ENCODE data around the gene CENPP.

CENPP gene

GRCh38 chr9:92528522-92528849 is 202.7 kb downstream of the CENPP start:
- Histone ChIP-seq H3K4me3 (ENCODE audit: low read length) (no peak overlapping the region), H3K27me3 (ENCODE audit: control insufficient read depth, insufficient read depth, low read length) (no peaks in the 10 kb centered on the region), H3K36me3 (ENCODE audit: control insufficient read depth, insufficient read depth, low read length) (no peaks in the 10 kb centered on the region), H3K27ac (ENCODE audit: low read depth, low read length) (no peak overlapping the region), H3K4me1 (ENCODE audit: control insufficient read depth, insufficient read depth, low read length) (no peaks in the 10 kb centered on the region), H3K9ac (ENCODE audit: low read length) (no peak overlapping the region)

GRCh38 chr9:92529124-92529523 is 203.4 kb downstream of the CENPP start:
- Histone ChIP-seq H3K9ac (ENCODE audit: low read length) (no peak overlapping the region), H3K4me3 (ENCODE audit: low read length) (no peak overlapping the region), H3K27me3 (ENCODE audit: control insufficient read depth, insufficient read depth, low read length) (no peaks in the 10 kb centered on the region), H3K27ac (ENCODE audit: low read depth, low read length) (no peak overlapping the region), H3K4me1 (ENCODE audit: control insufficient read depth, insufficient read depth, low read length) (no peaks in the 10 kb centered on the region), H3K36me3 (ENCODE audit: control insufficient read depth, insufficient read depth, low read length) (no peaks in the 10 kb centered on the region)

- Histone ChIP-seq H3K4me3 (ENCODE audit: low read length) (no peak overlapping the region), H3K36me3 (ENCODE audit: control insufficient read depth, insufficient read depth, low read length) (no peaks in the 10 kb centered on the region), H3K27me3 (ENCODE audit: control insufficient read depth, insufficient read depth, low read length) (no peaks in the 10 kb centered on the region), H3K9ac (ENCODE audit: low read length) (no peak overlapping the region), H3K4me1 (ENCODE audit: control insufficient read depth, insufficient read depth, low read length) (no peaks in the 10 kb centered on the region), H3K27ac (ENCODE audit: low read depth, low read length) (no peak overlapping the region)
These were observed 205.1 kb downstream of the CENPP start for GRCh38 chr9:92530893-92531292.

- H3K4me1 ChIP-seq (ENCODE audit: control insufficient read depth, insufficient read depth, low read length): no peaks in the 10 kb centered on the region
- H3K27me3 ChIP-seq (ENCODE audit: control insufficient read depth, insufficient read depth, low read length): no peaks in the 10 kb centered on the region
- no peaks in the 10 kb centered on the region for H3K36me3 ChIP-seq (ENCODE audit: control insufficient read depth, insufficient read depth, low read length)
- H3K9ac ChIP-seq (ENCODE audit: low read length): no peak overlapping the region
- H3K4me3 ChIP-seq (ENCODE audit: low read length): no peak overlapping the region
- H3K27ac ChIP-seq (ENCODE audit: low read depth, low read length): no peak overlapping the region
These were observed 208.5 kb downstream of the CENPP start for GRCh38 chr9:92534204-92534603.

- H3K27ac ChIP-seq (ENCODE audit: low read depth, low read length): no peak overlapping the region
- H3K4me3 ChIP-seq (ENCODE audit: low read length): no peak overlapping the region
- H3K4me1 ChIP-seq (ENCODE audit: control insufficient read depth, insufficient read depth, low read length): no peaks in the 10 kb centered on the region
- no peaks in the 10 kb centered on the region for H3K27me3 ChIP-seq (ENCODE audit: control insufficient read depth, insufficient read depth, low read length)
- H3K9ac ChIP-seq (ENCODE audit: low read length): no peak overlapping the region
- H3K36me3 ChIP-seq (ENCODE audit: control insufficient read depth, insufficient read depth, low read length): no peaks in the 10 kb centered on the region
These were observed 208.9 kb downstream of the CENPP start for GRCh38 chr9:92534674-92535073.

- no peak within 1 kb of the TSS for H3K9ac ChIP-seq (ENCODE audit: low read length)
- peak within 1 kb of the TSS; percentile 22 for H3K4me3 ChIP-seq (ENCODE audit: low read length)
- H3K27ac ChIP-seq (ENCODE audit: low read depth, low read length): peak within 1 kb of the TSS; percentile 27
- no peaks in the 10 kb centered on the region for H3K36me3 ChIP-seq (ENCODE audit: control insufficient read depth, insufficient read depth, low read length)
- H3K4me1 ChIP-seq (ENCODE audit: control insufficient read depth, insufficient read depth, low read length): no peaks in the 10 kb centered on the region
- H3K27me3 ChIP-seq (ENCODE audit: control insufficient read depth, insufficient read depth, low read length): no peaks in the 10 kb centered on the region
These were observed 210.4 kb downstream of the CENPP start, which contains the start of gene ECM2 for GRCh38 chr9:92535940-92536850. Gene ECM2 (minus strand): TSS chr9:92535990. CDS start chr9:92522866, 13,124 bp downstream.

GRCh38 chr9:92538541-92538940 is 212.8 kb downstream of the CENPP start:
- H3K36me3 ChIP-seq (ENCODE audit: control insufficient read depth, insufficient read depth, low read length): no peaks in the 10 kb centered on the region
- no peak overlapping the region for H3K9ac ChIP-seq (ENCODE audit: low read length)
- H3K27ac ChIP-seq (ENCODE audit: low read depth, low read length): no peak overlapping the region
- H3K27me3 ChIP-seq (ENCODE audit: control insufficient read depth, insufficient read depth, low read length): no peaks in the 10 kb centered on the region
- no peaks in the 10 kb centered on the region for H3K4me1 ChIP-seq (ENCODE audit: control insufficient read depth, insufficient read depth, low read length)
- no peak overlapping the region for H3K4me3 ChIP-seq (ENCODE audit: low read length)

GRCh38 chr9:92543972-92544371 is 218.2 kb downstream of the CENPP start:
- Histone ChIP-seq H3K36me3 (ENCODE audit: control insufficient read depth, insufficient read depth, low read length) (no peaks in the 10 kb centered on the region), H3K27ac (ENCODE audit: low read depth, low read length) (no peak overlapping the region), H3K4me3 (ENCODE audit: low read length) (no peak overlapping the region), H3K9ac (ENCODE audit: low read length) (no peak overlapping the region), H3K27me3 (ENCODE audit: control insufficient read depth, insufficient read depth, low read length) (no peaks in the 10 kb centered on the region), H3K4me1 (ENCODE audit: control insufficient read depth, insufficient read depth, low read length) (no peaks in the 10 kb centered on the region)

GRCh38 chr9:92545002-92545510 is 219.3 kb downstream of the CENPP start:
- Histone ChIP-seq H3K9ac (ENCODE audit: low read length) (no peak overlapping the region), H3K27ac (ENCODE audit: low read depth, low read length) (no peak overlapping the region), H3K36me3 (ENCODE audit: control insufficient read depth, insufficient read depth, low read length) (no peaks in the 10 kb centered on the region), H3K27me3 (ENCODE audit: control insufficient read depth, insufficient read depth, low read length) (no peaks in the 10 kb centered on the region), H3K4me1 (ENCODE audit: control insufficient read depth, insufficient read depth, low read length) (no peaks in the 10 kb centered on the region), H3K4me3 (ENCODE audit: low read length) (no peak overlapping the region)

- no peak overlapping the region for H3K4me3 ChIP-seq (ENCODE audit: low read length)
- no peak overlapping the region for H3K27ac ChIP-seq (ENCODE audit: low read depth, low read length)
- H3K4me1 ChIP-seq (ENCODE audit: control insufficient read depth, insufficient read depth, low read length): no peaks in the 10 kb centered on the region
- no peak overlapping the region for H3K9ac ChIP-seq (ENCODE audit: low read length)
- no peaks in the 10 kb centered on the region for H3K36me3 ChIP-seq (ENCODE audit: control insufficient read depth, insufficient read depth, low read length)
- H3K27me3 ChIP-seq (ENCODE audit: control insufficient read depth, insufficient read depth, low read length): no peaks in the 10 kb centered on the region
These were observed 221.6 kb downstream of the CENPP start for GRCh38 chr9:92547356-92547755.

GRCh38 chr9:92550765-92551164 is 225.0 kb downstream of the CENPP start:
- H3K4me1 ChIP-seq (ENCODE audit: control insufficient read depth, insufficient read depth, low read length): no peaks in the 10 kb centered on the region
- no peak overlapping the region for H3K9ac ChIP-seq (ENCODE audit: low read length)
- H3K27ac ChIP-seq (ENCODE audit: low read depth, low read length): no peak overlapping the region
- H3K4me3 ChIP-seq (ENCODE audit: low read length): no peak overlapping the region
- no peaks in the 10 kb centered on the region for H3K36me3 ChIP-seq (ENCODE audit: control insufficient read depth, insufficient read depth, low read length)
- no peaks in the 10 kb centered on the region for H3K27me3 ChIP-seq (ENCODE audit: control insufficient read depth, insufficient read depth, low read length)

- Histone ChIP-seq H3K4me3 (ENCODE audit: low read length) (no peak overlapping the region), H3K4me1 (ENCODE audit: control insufficient read depth, insufficient read depth, low read length) (peaks cover 5% of the 10 kb centered on the region), H3K9ac (ENCODE audit: low read length) (no peak overlapping the region), H3K27ac (ENCODE audit: low read depth, low read length) (no peak overlapping the region), H3K36me3 (ENCODE audit: control insufficient read depth, insufficient read depth, low read length) (no peaks in the 10 kb centered on the region), H3K27me3 (ENCODE audit: control insufficient read depth, insufficient read depth, low read length) (no peaks in the 10 kb centered on the region)
These were observed 233.0 kb downstream of the CENPP start for GRCh38 chr9:92558612-92559374.

Measured in rectal smooth muscle tissue (tissue), 1 donor.